SK-N-SH treated with all-trans-retinoic acid at 6 μM for 48 hours (cell line): ENCODE measurements around the gene TAF6.

Source experiments
- ATAC-seq: fragments of 200-7000 bp; cut with Tn5 transposase; 3 replicates; pipeline ENCODE4 v1.9.1; 2020; ENCODE audit warnings: mild to moderate bottlenecking, moderate library complexity
- BACH2 ChIP-seq: fragments of 250-450 bp; sonication (Bioruptor Pico); IDR thresholded peaks from 2 replicates; pipeline ENCODE4 v1.9.0; 2021; ENCODE audit warnings: mild to moderate bottlenecking, borderline replicate concordance
- CREB5 ChIP-seq: fragments of 250-450 bp; sonication (Bioruptor Pico); IDR thresholded peaks from 2 replicates; pipeline ENCODE4 v1.5.1; 2020; ENCODE audit warnings: low read depth, mild to moderate bottlenecking, moderate library complexity
- CSRNP3 ChIP-seq: fragments of 250-450 bp; sonication (Bioruptor Pico); IDR thresholded peaks from 2 replicates; pipeline ENCODE4 v1.5.1; 2021; ENCODE audit warnings: mild to moderate bottlenecking, moderate library complexity
- ESRRG ChIP-seq: fragments of 250-450 bp; sonication (Bioruptor Pico); IDR thresholded peaks from 2 replicates; pipeline ENCODE4 v1.6.1; 2021; ENCODE audit warnings: mild to moderate bottlenecking
- OSR1 ChIP-seq: fragments of 250-450 bp; sonication (Bioruptor Pico); IDR thresholded peaks from 2 replicates; pipeline ENCODE4 v1.8.0; 2022; ENCODE audit warnings: moderate library complexity, mild to moderate bottlenecking, inconsistent platforms
- PATZ1 ChIP-seq: fragments of 250-450 bp; sonication (Bioruptor Pico); IDR thresholded peaks from 2 replicates; pipeline ENCODE4 v1.8.0; 2020; ENCODE audit warnings: mild to moderate bottlenecking, moderate library complexity, borderline replicate concordance
- PPARA ChIP-seq: fragments of 250-450 bp; sonication (Bioruptor Pico); IDR thresholded peaks from 2 replicates; pipeline ENCODE4 v1.5.0; 2020; ENCODE audit warnings: mild to moderate bottlenecking, borderline replicate concordance
- SNAI2 ChIP-seq: fragments of 250-450 bp; sonication (Bioruptor Pico); IDR thresholded peaks from 2 replicates; pipeline ENCODE4 v1.5.0; 2020; ENCODE audit warnings: mild to moderate bottlenecking, moderate library complexity
- TCF4 ChIP-seq: fragments of 250-450 bp; sonication (Bioruptor Pico); IDR thresholded peaks from 2 replicates; pipeline ENCODE4 v1.8.0; 2021; ENCODE audit warnings: mild to moderate bottlenecking, moderate library complexity, borderline replicate concordance
- ZC3H10 ChIP-seq: fragments of 250-450 bp; sonication (Bioruptor Pico); IDR thresholded peaks from 2 replicates; pipeline ENCODE4 v1.5.1; 2021; ENCODE audit warnings: mild to moderate bottlenecking, moderate library complexity
- ZFP30 ChIP-seq: fragments of 450-650 bp; formaldehyde crosslinking; IDR thresholded peaks from 2 replicates; pipeline ENCODE4 v1.5.0; 2022; ENCODE audit warnings: mild to moderate bottlenecking, moderate library complexity
- ZNF70 ChIP-seq: fragments of 450-650 bp; formaldehyde crosslinking; IDR thresholded peaks from 2 replicates; pipeline ENCODE4 v1.5.0; 2020; ENCODE audit warnings: mild to moderate bottlenecking, moderate library complexity
- ZNF8 ChIP-seq: fragments of 450-650 bp; formaldehyde crosslinking; IDR thresholded peaks from 2 replicates; pipeline ENCODE4 v1.5.0; 2020; ENCODE audit warnings: mild to moderate bottlenecking, moderate library complexity
- TF ChIP-seq, protein P1 (sequence below): fragments of 250-450 bp; sonication (Bioruptor Pico); IDR thresholded peaks from 2 replicates; pipeline ENCODE4 v1.5.0; 2020; ENCODE audit warnings: mild to moderate bottlenecking, moderate library complexity

The TAF6 gene

DNA sequence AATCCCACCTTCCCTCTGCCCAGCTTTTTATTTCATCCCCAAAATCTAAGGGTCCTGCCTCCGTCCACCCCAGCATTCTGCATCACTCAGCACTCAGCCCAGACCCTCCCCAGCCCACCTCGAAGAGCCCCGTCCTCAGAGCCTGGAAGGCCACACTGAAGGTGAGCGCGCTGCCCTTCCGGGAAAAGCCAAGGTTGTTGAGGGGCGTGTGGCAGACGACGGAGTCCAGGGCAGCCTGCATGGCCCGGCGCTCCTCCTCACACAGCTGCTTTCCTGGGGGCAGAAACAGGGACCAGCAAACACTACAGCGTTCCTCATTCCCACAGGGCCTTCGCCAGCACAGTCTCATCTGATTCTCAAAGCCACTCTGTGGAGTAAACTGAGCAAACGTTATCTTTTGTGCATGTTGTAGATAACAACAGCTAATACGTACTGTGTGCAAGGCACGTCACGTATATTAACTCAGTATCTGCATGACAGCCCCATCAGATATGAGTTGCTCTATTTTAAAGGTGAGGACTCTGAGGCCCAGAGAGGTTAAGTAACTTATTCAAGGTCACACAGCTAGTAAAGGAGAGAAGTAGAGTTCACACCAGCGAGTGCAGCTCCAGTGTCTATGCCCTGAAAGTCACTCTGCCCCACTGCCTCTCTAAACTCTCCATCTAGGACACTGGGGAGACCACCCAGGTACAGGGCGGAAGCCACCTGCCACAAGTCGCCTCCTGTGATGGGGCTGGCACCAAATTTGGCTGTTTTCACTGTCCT is 36.6 kb upstream of the TAF6 start:
- ATAC-seq, result no peak
- TF ChIP-seq OSR1 (no peak), ZC3H10 (no peak), ZNF70 (CRISPR knock-in tag) (no peak), PATZ1 (CRISPR knock-in tag) (no peak), SNAI2 (CRISPR knock-in tag) (no peak), ZNF8 (no peak), ESRRG (CRISPR knock-in tag) (no peak), ZFP30 (CRISPR knock-in tag) (no peak)
- TF ChIP-seq, protein P1, sequence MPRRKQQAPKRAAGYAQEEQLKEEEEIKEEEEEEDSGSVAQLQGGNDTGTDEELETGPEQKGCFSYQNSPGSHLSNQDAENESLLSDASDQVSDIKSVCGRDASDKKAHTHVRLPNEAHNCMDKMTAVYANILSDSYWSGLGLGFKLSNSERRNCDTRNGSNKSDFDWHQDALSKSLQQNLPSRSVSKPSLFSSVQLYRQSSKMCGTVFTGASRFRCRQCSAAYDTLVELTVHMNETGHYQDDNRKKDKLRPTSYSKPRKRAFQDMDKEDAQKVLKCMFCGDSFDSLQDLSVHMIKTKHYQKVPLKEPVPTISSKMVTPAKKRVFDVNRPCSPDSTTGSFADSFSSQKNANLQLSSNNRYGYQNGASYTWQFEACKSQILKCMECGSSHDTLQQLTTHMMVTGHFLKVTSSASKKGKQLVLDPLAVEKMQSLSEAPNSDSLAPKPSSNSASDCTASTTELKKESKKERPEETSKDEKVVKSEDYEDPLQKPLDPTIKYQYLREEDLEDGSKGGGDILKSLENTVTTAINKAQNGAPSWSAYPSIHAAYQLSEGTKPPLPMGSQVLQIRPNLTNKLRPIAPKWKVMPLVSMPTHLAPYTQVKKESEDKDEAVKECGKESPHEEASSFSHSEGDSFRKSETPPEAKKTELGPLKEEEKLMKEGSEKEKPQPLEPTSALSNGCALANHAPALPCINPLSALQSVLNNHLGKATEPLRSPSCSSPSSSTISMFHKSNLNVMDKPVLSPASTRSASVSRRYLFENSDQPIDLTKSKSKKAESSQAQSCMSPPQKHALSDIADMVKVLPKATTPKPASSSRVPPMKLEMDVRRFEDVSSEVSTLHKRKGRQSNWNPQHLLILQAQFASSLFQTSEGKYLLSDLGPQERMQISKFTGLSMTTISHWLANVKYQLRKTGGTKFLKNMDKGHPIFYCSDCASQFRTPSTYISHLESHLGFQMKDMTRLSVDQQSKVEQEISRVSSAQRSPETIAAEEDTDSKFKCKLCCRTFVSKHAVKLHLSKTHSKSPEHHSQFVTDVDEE, result no peak

GRCh38 chr7:100154651-100155491 is 35.7 kb upstream of the TAF6 start:
- TF ChIP-seq CREB5 (CRISPR knock-in tag) (no peak), ESRRG (CRISPR knock-in tag) (no peak), TCF4 (no peak), CSRNP3 (CRISPR knock-in tag) (no peak), ZNF8 (no peak), ZFP30 (CRISPR knock-in tag) (no peak), OSR1 (no peak), PPARA (CRISPR knock-in tag) (no peak), ZC3H10 (no peak), PATZ1 (CRISPR knock-in tag) (no peak), BACH2 (no peak)
- TF ChIP-seq, protein P1, result no peak
- no peak for ATAC-seq
